B cell (primary cell): ENCODE data around the gene TCERG1L. TPM values are rescaled to one million over a fixed set of nuclear protein-coding genes. Genes with fewer than 3 reads are reported as not detected.

Experiments used
- ATAC-seq: fragments of 200-7000 bp; cut with Tn5 transposase; one replicate; pipeline ENCODE4 v1.10.0; 2021; ENCODE audit warnings: low read depth, mild to moderate bottlenecking, moderate number of reproducible peaks, moderate library complexity
- CTCF ChIA-PET: fragments of 350-600 bp; sonication (Branson Sonifier 250); formaldehyde crosslinking; loops from one replicate; lab custom pipeline; 2021; ENCODE audit warnings: antibody characterized with exemption, inconsistent platforms; lab: Charles Lee
- POLR2A ChIA-PET: fragments of 350-600 bp; sonication (Branson Sonifier 250); formaldehyde crosslinking; loops from one replicate; lab custom pipeline; 2021; ENCODE audit warnings: antibody characterized with exemption; lab: Charles Lee
- DNase-seq: peaks from one replicate; pipeline ENCODE4 v3.0.0; 2013
- H2AFZ ChIP-seq: 2 replicates; pipeline ENCODE4 v1.6.1; 2012; ENCODE audit warnings: mild to moderate bottlenecking, low read depth, low read length; ENCODE audit not compliant: insufficient read depth, poor library complexity, severe bottlenecking
- H3K27ac ChIP-seq, 2 donors: 1 replicate in 1 of 2; 2 replicates in 1 of 2; pipeline ENCODE4 v1.5.1; 2012 to 2013; ENCODE audit warnings: low read length in 2 of 2, mild to moderate bottlenecking in 2 of 2, moderate library complexity in 1 of 2
- H3K27me3 ChIP-seq, 4 experiments: fragments of 200-600 bp in 1 of 4; sonication (generic) in 1 of 4; replicated peaks in 1 of 4; 1 replicate in 2 of 4; 2 replicates in 2 of 4; pipeline versions ENCODE4 v1.6.1 to v1.7.0; 2013 to 2016; ENCODE audit warnings: low read length in 3 of 4, mild to moderate bottlenecking in 2 of 4, mixed read lengths in 1 of 4, moderate library complexity in 1 of 4; ENCODE audit not compliant: insufficient read depth in 4 of 4, control insufficient read depth in 3 of 4; ENCODE audit errors: control extremely low read depth in 1 of 4
- H3K36me3 ChIP-seq, 2 experiments: replicated peaks in 1 of 2; 1 replicate in 1 of 2; 2 replicates in 1 of 2; pipeline versions ENCODE4 v1.6.1 to v1.7.1; 2013; ENCODE audit warnings: low read length in 1 of 2; ENCODE audit not compliant: insufficient read depth in 2 of 2, control insufficient read depth in 1 of 2; ENCODE audit errors: control extremely low read depth in 1 of 2, extremely low read depth in 1 of 2
- H3K4me1 ChIP-seq, 2 donors: fragments of 200-600 bp in 1 of 2; sonication (generic) in 1 of 2; 1 replicate in 1 of 2; 2 replicates in 1 of 2; pipeline versions ENCODE4 v1.5.1 to v1.6.1; 2013 to 2017; ENCODE audit warnings: low read length in 2 of 2; ENCODE audit not compliant: control insufficient read depth in 2 of 2, insufficient read depth in 2 of 2
- H3K4me2 ChIP-seq: replicated peaks from 2 replicates; pipeline ENCODE3; 2012; ENCODE audit warnings: mild to moderate bottlenecking, low read depth, low read length; ENCODE audit not compliant: poor library complexity, severe bottlenecking
- H3K4me3 ChIP-seq, 5 experiments: fragments of 200-600 bp in 1 of 5; sonication (generic) in 1 of 5; 1 replicate in 3 of 5; 2 replicates in 2 of 5; pipeline versions ENCODE4 v1.5.1 to v1.7.0; 2011 to 2016; ENCODE audit warnings: low read length in 4 of 5, mild to moderate bottlenecking in 4 of 5, low read depth in 2 of 5, control low read depth in 1 of 5, moderate library complexity in 1 of 5; ENCODE audit not compliant: insufficient read depth in 1 of 5; ENCODE audit errors: control extremely low read depth in 1 of 5, extremely low read depth in 1 of 5
- H3K79me2 ChIP-seq: fragments of 200-600 bp; sonication (generic); one replicate; pipeline ENCODE4 v1.6.0; 2016; ENCODE audit warnings: low read length; ENCODE audit not compliant: control insufficient read depth, insufficient read depth
- H3K9ac ChIP-seq: fragments of 200-600 bp; sonication (generic); 2 replicates; pipeline ENCODE4 v1.6.1; 2017; ENCODE audit warnings: mild to moderate bottlenecking, low read length, moderate library complexity
- H3K9me3 ChIP-seq, 3 donors: one replicate each; pipeline versions ENCODE4 v1.6.1 to v1.7.1; 2013; ENCODE audit warnings: low read length in 2 of 3; ENCODE audit not compliant: control insufficient read depth in 2 of 3, insufficient read depth in 1 of 3; ENCODE audit errors: control extremely low read depth in 1 of 3
- H4K20me1 ChIP-seq: 2 replicates; pipeline ENCODE4 v1.6.0; 2012; ENCODE audit warnings: mild to moderate bottlenecking, low read length; ENCODE audit not compliant: insufficient read depth, control insufficient read depth, poor library complexity, severe bottlenecking
- H3K27ac Mint-ChIP-seq: one replicate; pipeline ENCODE4 v1.8.0; 2021; ENCODE audit warnings: mixed read lengths
- H3K27me3 Mint-ChIP-seq: one replicate; pipeline ENCODE4 v1.8.0; 2021; ENCODE audit warnings: mixed read lengths
- H3K4me1 Mint-ChIP-seq: one replicate; pipeline ENCODE4 v1.8.0; 2021; ENCODE audit warnings: mixed read lengths
- H3K4me3 Mint-ChIP-seq: one replicate; pipeline ENCODE4 v1.8.0; 2021; ENCODE audit warnings: mixed read lengths
- H3K9me3 Mint-ChIP-seq: one replicate; pipeline ENCODE4 v1.8.0; 2022; ENCODE audit warnings: mixed read lengths; ENCODE audit not compliant: insufficient read depth
- EZH2 ChIP-seq: IDR thresholded peaks from 2 replicates; pipeline ENCODE4 v1.6.1; 2012; ENCODE audit warnings: borderline replicate concordance, low read depth, mild to moderate bottlenecking, moderate library complexity, low read length; ENCODE audit not compliant: insufficient read depth, poor library complexity, severe bottlenecking
- WGBS: methylation state at CpG from one replicate; pipeline ENCODE4 v1.1.5; 2013; ENCODE audit warnings: missing lambda C conversion rate; ENCODE audit not compliant: insufficient coverage; 5-methylcytosine and 5-hydroxymethylcytosine counted together
- intact Hi-C: fragments of 100-400 bp; cut with micrococcal nuclease; formaldehyde crosslinking; loops from one replicate; pipeline ENCODE4 v1.10.0; 2022
- polyA plus RNA-seq: library from polyadenylated mRNA; depleted of rRNA; stranded (reverse); fragments of >200 nt; gene quantifications from 2 replicates; pipeline ENCODE4 v1.2.3, GENCODE V29; 2012
- total RNA-seq, 2 donors: library from RNA; stranded (reverse); fragments of 120-200 nt in 1 of 2; gene quantifications; 1 replicate in 1 of 2; 2 replicates in 1 of 2; pipeline versions ENCODE4 v1.2.3 to v1.2.4, GENCODE V29; 2013 to 2022
- TF ChIP-seq, protein P1 (sequence below): fragments of 200-600 bp; IDR thresholded peaks from one replicate; pipeline ENCODE4 v1.8.0; 2022; ENCODE audit warnings: antibody characterized with exemption, mild to moderate bottlenecking

Gene TCERG1L
- total and polyA plus RNA-seq, 2 donors (not counting 1 experiment from before 2014, with no cell fraction given): 0.10 TPM; not detected in 1

DNA sequence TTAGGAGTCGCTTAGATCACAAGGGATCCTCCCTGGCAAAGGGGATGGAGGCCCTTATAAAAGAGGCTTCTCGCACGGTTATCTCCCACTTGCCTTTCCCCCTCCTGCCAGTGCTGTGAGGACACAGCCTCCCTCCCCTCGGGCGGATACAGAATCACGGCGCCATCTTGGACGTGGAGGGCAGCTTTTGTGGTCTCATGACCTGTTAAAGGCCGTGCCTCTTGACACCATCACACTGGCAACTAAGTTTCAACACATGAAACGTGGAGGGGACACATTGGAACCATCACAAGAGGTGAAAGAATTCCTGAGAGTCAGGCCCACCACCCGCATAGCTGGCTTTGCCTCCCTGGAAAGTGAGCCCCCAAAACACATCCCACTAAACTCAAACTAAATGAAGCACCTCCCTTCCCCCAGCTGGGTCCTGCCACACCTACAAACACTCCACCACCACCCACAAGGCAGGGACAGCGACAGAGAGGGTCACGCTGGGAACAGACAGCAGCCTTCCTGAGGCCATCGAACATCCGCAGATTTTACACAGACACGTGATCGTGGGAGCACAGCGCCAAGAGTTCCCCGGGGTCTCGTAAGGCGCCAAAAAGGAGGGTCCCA, 110.6 kb downstream of the TCERG1L start:
- no peaks in the 10 kb centered on the region for H3K4me1 Mint-ChIP-seq
- Histone ChIP-seq H3K9me3 (peaks cover 0 to 31% (median 0%) of the 10 kb centered on the region in 3 donors), H3K27me3 (no peaks in the 10 kb centered on the region), H4K20me1 (no peaks in the 10 kb centered on the region), H3K27ac (no peak overlapping the region), H3K4me3 (no peak overlapping the region), H2AFZ (no peak overlapping the region), H3K9ac (no peak overlapping the region), H3K4me2 (no peak overlapping the region), H3K36me3 (no peaks in the 10 kb centered on the region), H3K4me1 (no peaks in the 10 kb centered on the region), H3K79me2 (no peaks in the 10 kb centered on the region)
- H3K27me3 Mint-ChIP-seq: no peaks in the 10 kb centered on the region
- no peak for DNase-seq
- POLR2A ChIA-PET: no interaction called here
- intact Hi-C loops: no loop called here
- WGBS: 90% methylated on average over 20 of the region's 21 CpGs
- CTCF ChIA-PET: no interaction called here
- H3K9me3 Mint-ChIP-seq: no peaks in the 10 kb centered on the region
- no peak for TF ChIP-seq EZH2
- TF ChIP-seq, protein P1, sequence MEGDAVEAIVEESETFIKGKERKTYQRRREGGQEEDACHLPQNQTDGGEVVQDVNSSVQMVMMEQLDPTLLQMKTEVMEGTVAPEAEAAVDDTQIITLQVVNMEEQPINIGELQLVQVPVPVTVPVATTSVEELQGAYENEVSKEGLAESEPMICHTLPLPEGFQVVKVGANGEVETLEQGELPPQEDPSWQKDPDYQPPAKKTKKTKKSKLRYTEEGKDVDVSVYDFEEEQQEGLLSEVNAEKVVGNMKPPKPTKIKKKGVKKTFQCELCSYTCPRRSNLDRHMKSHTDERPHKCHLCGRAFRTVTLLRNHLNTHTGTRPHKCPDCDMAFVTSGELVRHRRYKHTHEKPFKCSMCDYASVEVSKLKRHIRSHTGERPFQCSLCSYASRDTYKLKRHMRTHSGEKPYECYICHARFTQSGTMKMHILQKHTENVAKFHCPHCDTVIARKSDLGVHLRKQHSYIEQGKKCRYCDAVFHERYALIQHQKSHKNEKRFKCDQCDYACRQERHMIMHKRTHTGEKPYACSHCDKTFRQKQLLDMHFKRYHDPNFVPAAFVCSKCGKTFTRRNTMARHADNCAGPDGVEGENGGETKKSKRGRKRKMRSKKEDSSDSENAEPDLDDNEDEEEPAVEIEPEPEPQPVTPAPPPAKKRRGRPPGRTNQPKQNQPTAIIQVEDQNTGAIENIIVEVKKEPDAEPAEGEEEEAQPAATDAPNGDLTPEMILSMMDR: no peak
- ATAC-seq: no peak
- H3K4me3 Mint-ChIP-seq: no peak overlapping the region
- no peak overlapping the region for H3K27ac Mint-ChIP-seq

DNA sequence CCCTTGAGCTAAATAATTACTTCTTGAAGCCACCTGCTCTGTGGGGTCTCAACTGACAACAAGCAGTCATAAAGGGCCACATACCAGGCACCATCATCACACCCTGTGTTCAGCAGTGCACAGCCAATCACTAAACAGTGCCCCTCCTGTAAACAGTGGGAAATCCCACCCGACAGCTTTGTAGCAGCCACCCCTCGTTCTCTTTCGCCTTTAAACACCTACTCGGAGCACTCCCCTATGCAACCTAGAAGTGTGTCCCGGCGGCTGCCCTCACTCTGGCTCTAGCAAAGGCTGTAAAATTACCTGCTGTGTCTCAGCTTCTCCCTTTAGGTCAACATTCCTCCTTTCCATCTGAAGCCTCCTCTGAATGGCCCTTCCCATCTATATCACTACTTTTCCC, 111.9 kb downstream of the TCERG1L start:
- no peak overlapping the region for H3K4me3 Mint-ChIP-seq
- Histone ChIP-seq H3K27me3 (no peaks in the 10 kb centered on the region), H3K4me3 (no peak overlapping the region), H3K9me3 (peaks cover 0 to 30% (median 0%) of the 10 kb centered on the region in 3 donors), H3K4me1 (no peaks in the 10 kb centered on the region), H3K4me2 (no peak overlapping the region), H4K20me1 (no peaks in the 10 kb centered on the region), H3K27ac (no peak overlapping the region), H3K9ac (no peak overlapping the region), H3K79me2 (no peaks in the 10 kb centered on the region), H2AFZ (no peak overlapping the region), H3K36me3 (no peaks in the 10 kb centered on the region)
- ChIA-PET POLR2A (no interaction called here), CTCF (no interaction called here)
- H3K9me3 Mint-ChIP-seq: no peaks in the 10 kb centered on the region
- DNase-seq (no peak), ATAC-seq (no peak)
- H3K27me3 Mint-ChIP-seq: no peaks in the 10 kb centered on the region
- H3K4me1 Mint-ChIP-seq: no peaks in the 10 kb centered on the region
- no peak overlapping the region for H3K27ac Mint-ChIP-seq
- 19% methylated on average over 6 of the region's 6 CpGs for WGBS
- no peak for TF ChIP-seq EZH2
- TF ChIP-seq, protein P1: no peak
- intact Hi-C loops: no loop called here
